Panc1 (cell line): Measurements from ENCODE around the gene ZNF462. TPM values are rescaled to one million over a fixed set of nuclear protein-coding genes. Genes with fewer than 3 reads are reported as not detected.

Source experiments
- ATAC-seq: fragments of 200-7000 bp; cut with Tn5 transposase; 2 replicates; pipeline ENCODE4 v1.9.1; 2020; ENCODE audit warnings: mild to moderate bottlenecking, moderate library complexity
- BruUV-seq: library from RNA; stranded (reverse); fragments of 400-500 nt; replicated peaks from 2 replicates; lab custom pipeline; 2021; lab: Mats Ljungman, UMichigan
- CTCF ChIA-PET: fragments of 300-600 bp; sonication (Branson Sonifier 250); formaldehyde crosslinking; loops from one replicate; lab custom pipeline; 2022; ENCODE audit warnings: antibody characterized with exemption; lab: Charles Lee
- POLR2A ChIA-PET: fragments of 300-600 bp; sonication (Branson Sonifier 250); formaldehyde crosslinking; loops from one replicate; lab custom pipeline; 2022; ENCODE audit warnings: antibody characterized with exemption; lab: Charles Lee
- DNase-seq: peaks from one replicate; pipeline ENCODE4 v3.0.0-alpha.2; 2010; ENCODE audit warnings: low read depth, low spot score
- H3K27ac ChIP-seq: 2 replicates; pipeline ENCODE4 v1.5.1; 2011; ENCODE audit warnings: mild to moderate bottlenecking, low read length, inconsistent platforms
- H3K27me3 ChIP-seq: fragments of 200-500 bp; sonication (Bioruptor generic); 2 replicates; pipeline ENCODE4 v1.6.0; 2014; ENCODE audit warnings: low read length, inconsistent platforms; ENCODE audit not compliant: control insufficient read depth, insufficient read depth
- H3K36me3 ChIP-seq: fragments of 200-500 bp; sonication (Bioruptor generic); 2 replicates; pipeline ENCODE4 v1.5.1; 2014; ENCODE audit warnings: inconsistent platforms, mild to moderate bottlenecking, low read length, moderate library complexity; ENCODE audit not compliant: control insufficient read depth, insufficient read depth
- H3K4me1 ChIP-seq: 2 replicates; pipeline ENCODE4 v1.5.1; 2011; ENCODE audit warnings: inconsistent platforms, mild to moderate bottlenecking, low read length, moderate library complexity; ENCODE audit not compliant: control insufficient read depth, insufficient read depth
- H3K4me3 ChIP-seq, 2 experiments: 2 replicates each; pipeline ENCODE4 v1.5.1; 2011 to 2012; ENCODE audit warnings: low read depth in 2 of 2, low read length in 2 of 2, mild to moderate bottlenecking in 2 of 2, inconsistent platforms in 1 of 2, moderate library complexity in 1 of 2
- H3K9me3 ChIP-seq: fragments of 200-500 bp; sonication (Bioruptor generic); 2 replicates; pipeline ENCODE4 v1.5.1; 2014; ENCODE audit warnings: low read depth, mild to moderate bottlenecking, inconsistent platforms, low read length, moderate library complexity; ENCODE audit not compliant: control insufficient read depth, insufficient read depth
- CTCF ChIP-seq: fragments of 450-650 bp; IDR thresholded peaks from 2 replicates; pipeline ENCODE4 v1.5.1; 2017; ENCODE audit warnings: mild to moderate bottlenecking
- POLR2AphosphoS5 ChIP-seq: IDR thresholded peaks from 2 replicates; pipeline ENCODE4 v1.6.1; 2012; ENCODE audit warnings: mild to moderate bottlenecking, low read depth, low read length, moderate library complexity
- SIN3A ChIP-seq: IDR thresholded peaks from 2 replicates; pipeline ENCODE4 v1.6.1; 2012; ENCODE audit warnings: low read depth, mild to moderate bottlenecking, low read length, moderate library complexity, borderline replicate concordance; ENCODE audit not compliant: insufficient read depth
- TCF7L2 ChIP-seq: IDR thresholded peaks from 2 replicates; pipeline ENCODE4 v1.6.1; 2011; ENCODE audit warnings: mild to moderate bottlenecking, low read depth, low read length, inconsistent platforms
- in situ Hi-C: cut with HindIII; loops from 2 replicates; pipeline ENCODE4 v1.10.0; 2016; ENCODE audit warnings: low sequenced_read_pairs, low pct_unique_long_range_greater_than_20kb
- intact Hi-C: fragments of 100-400 bp; cut with micrococcal nuclease; formaldehyde crosslinking; loops from one replicate; pipeline ENCODE4 v1.10.0; 2022; ENCODE audit not compliant: unreplicated experiment
- total RNA-seq: library from RNA; stranded (reverse); gene quantifications from one replicate; pipeline ENCODE4 v1.2.1, GENCODE V29; 2021; ENCODE audit not compliant: unreplicated experiment
- TF ChIP-seq, protein P1 (sequence below), 2 experiments: IDR thresholded peaks; 2 replicates each; pipeline ENCODE4 v1.6.1; 2011 to 2012; ENCODE audit warnings: low read depth in 2 of 2, control low read depth in 1 of 2, low read length in 1 of 2, mild to moderate bottlenecking in 1 of 2, moderate library complexity in 1 of 2; ENCODE audit not compliant: insufficient read depth in 1 of 2

ZNF462 gene
- total RNA-seq, 1 experiment from 2014 or later = 34.8 TPM

DNA sequence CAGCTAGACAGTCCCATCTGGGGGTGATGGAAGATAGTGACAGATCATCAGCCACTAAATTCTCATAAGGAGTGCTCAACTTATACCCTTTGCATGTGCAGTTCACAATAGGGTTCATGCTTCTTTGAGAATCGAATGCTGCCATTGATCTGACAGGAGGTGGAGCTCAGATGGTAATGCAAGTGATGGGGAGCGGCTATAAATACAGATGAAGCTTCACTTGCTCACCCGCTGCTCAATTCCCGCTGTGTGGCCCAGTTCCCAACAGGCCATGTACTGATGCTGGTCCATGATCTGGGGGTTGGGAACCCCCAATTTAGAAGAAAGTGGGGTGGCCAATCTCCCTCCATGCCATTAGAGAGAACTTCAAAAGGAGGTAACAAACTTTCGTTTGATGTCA lies 44.9 kb upstream of the ZNF462 start:
- CTCF ChIA-PET = no interaction called here
- Histone ChIP-seq H3K27ac (no peak overlapping the region), H3K27me3 (no peaks in the 10 kb centered on the region), H3K36me3 (no peaks in the 10 kb centered on the region), H3K9me3 (no peaks in the 10 kb centered on the region), H3K4me1 (no peaks in the 10 kb centered on the region), H3K4me3 (no peak overlapping the region)
- no peak for ATAC-seq
- DNase-seq = no peak
- BruUV-seq = no TSS peak
- TF ChIP-seq, protein P1, sequence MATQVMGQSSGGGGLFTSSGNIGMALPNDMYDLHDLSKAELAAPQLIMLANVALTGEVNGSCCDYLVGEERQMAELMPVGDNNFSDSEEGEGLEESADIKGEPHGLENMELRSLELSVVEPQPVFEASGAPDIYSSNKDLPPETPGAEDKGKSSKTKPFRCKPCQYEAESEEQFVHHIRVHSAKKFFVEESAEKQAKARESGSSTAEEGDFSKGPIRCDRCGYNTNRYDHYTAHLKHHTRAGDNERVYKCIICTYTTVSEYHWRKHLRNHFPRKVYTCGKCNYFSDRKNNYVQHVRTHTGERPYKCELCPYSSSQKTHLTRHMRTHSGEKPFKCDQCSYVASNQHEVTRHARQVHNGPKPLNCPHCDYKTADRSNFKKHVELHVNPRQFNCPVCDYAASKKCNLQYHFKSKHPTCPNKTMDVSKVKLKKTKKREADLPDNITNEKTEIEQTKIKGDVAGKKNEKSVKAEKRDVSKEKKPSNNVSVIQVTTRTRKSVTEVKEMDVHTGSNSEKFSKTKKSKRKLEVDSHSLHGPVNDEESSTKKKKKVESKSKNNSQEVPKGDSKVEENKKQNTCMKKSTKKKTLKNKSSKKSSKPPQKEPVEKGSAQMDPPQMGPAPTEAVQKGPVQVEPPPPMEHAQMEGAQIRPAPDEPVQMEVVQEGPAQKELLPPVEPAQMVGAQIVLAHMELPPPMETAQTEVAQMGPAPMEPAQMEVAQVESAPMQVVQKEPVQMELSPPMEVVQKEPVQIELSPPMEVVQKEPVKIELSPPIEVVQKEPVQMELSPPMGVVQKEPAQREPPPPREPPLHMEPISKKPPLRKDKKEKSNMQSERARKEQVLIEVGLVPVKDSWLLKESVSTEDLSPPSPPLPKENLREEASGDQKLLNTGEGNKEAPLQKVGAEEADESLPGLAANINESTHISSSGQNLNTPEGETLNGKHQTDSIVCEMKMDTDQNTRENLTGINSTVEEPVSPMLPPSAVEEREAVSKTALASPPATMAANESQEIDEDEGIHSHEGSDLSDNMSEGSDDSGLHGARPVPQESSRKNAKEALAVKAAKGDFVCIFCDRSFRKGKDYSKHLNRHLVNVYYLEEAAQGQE (IDR thresholded peaks at IDR 0.05; ENCODE audit: insufficient read depth in 1 of 2, low read depth in 2 of 2, low read length in 1 of 2) = no peak
- TF ChIP-seq TCF7L2 (no peak), POLR2AphosphoS5 (no peak), SIN3A (no peak), CTCF (no peak)
- POLR2A ChIA-PET = no interaction called here
- in situ Hi-C loops = no loop called here
- intact Hi-C loops = no loop called here

GRCh38 chr9:106820866-106821265 lies 42.1 kb upstream of the ZNF462 start:
- Histone ChIP-seq H3K4me3 (no peak overlapping the region), H3K9me3 (no peaks in the 10 kb centered on the region), H3K4me1 (no peaks in the 10 kb centered on the region), H3K27ac (no peak overlapping the region), H3K27me3 (no peaks in the 10 kb centered on the region), H3K36me3 (no peaks in the 10 kb centered on the region)
- POLR2A ChIA-PET = no interaction called here
- in situ Hi-C loops = no loop called here
- BruUV-seq = no TSS peak
- no peak for TF ChIP-seq POLR2AphosphoS5
- no peak for TF ChIP-seq CTCF
- no peak for ATAC-seq
- DNase-seq = no peak
- intact Hi-C loops = no loop called here
- CTCF ChIA-PET = no interaction called here

DNA sequence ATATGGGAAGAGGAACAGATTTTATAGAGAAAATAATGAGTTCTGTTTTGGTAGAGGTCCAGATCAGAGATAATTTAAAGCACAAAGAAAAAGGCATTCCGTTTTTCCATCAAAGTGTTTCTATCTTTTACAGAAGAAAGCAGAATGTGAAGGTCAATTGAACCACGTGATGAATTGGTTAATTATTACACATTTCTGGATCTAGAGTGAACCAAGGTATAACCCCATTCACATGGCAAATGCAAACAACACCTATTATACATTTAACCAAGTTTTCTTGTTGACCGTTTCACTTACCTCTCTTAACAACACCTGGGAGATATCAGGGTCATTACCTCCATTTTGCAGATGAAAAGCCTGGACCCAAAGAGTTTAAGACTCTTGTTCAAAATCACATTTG lies 34.9 kb upstream of the ZNF462 start:
- TF ChIP-seq TCF7L2 (no peak), POLR2AphosphoS5 (no peak), SIN3A (no peak), CTCF (no peak)
- TF ChIP-seq, protein P1 (IDR thresholded peaks at IDR 0.05; ENCODE audit: insufficient read depth in 1 of 2, low read depth in 2 of 2, low read length in 1 of 2) = no peak
- in situ Hi-C loops = no loop called here
- H3K27me3 ChIP-seq = no peaks in the 10 kb centered on the region

More for the DNA sequence above, 34.9 kb upstream of the ZNF462 start:
- Histone ChIP-seq H3K4me1 (no peaks in the 10 kb centered on the region), H3K36me3 (no peaks in the 10 kb centered on the region), H3K4me3 (no peak overlapping the region), H3K27ac (no peak overlapping the region), H3K9me3 (no peaks in the 10 kb centered on the region)
- ChIA-PET POLR2A (no interaction called here), CTCF (no interaction called here)
- DNase-seq = no peak
- ATAC-seq = no peak
- intact Hi-C loops = no loop called here
- no TSS peak for BruUV-seq
